Measurements from ENCODE around the gene SH3PXD2B. TPM values are rescaled to one million over a fixed set of nuclear protein-coding genes. Genes with fewer than 3 reads are reported as not detected.

Gene SH3PXD2B
- total RNA-seq, 2 donors from 2014 or later = 12.2 to 13.2 TPM

DNA sequence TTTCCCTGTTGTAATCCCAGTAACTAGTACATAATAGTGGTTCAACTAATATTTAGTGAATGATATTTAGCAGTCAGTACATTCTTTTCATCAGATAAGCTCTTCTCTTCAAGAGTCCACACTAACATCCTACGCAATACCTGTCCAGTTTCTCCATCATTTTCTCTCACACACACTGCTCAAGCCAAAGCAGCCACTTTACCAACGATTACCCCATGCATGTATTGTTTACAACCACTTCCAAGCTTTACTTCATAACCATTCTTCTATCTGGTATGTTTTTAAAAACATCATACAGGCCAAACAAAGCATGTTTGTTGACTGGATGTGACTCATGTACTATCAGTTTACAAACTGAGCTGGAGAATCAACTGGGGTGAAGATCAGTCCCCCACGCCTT lies 178.1 kb downstream of the SH3PXD2B start:
- H3K4me1 ChIP-seq = peaks cover 4% of the 10 kb centered on the region
- intact Hi-C loops (cut with DNase I) = no loop called here

More for the DNA sequence above, 178.1 kb downstream of the SH3PXD2B start:
- no peaks in the 10 kb centered on the region for H3K36me3 ChIP-seq
- no peak for DNase-seq
- H3K27ac ChIP-seq = no peak overlapping the region
- H3K4me3 ChIP-seq = no peak overlapping the region
- no peaks in the 10 kb centered on the region for H3K9me3 ChIP-seq
- TF ChIP-seq, protein P1, sequence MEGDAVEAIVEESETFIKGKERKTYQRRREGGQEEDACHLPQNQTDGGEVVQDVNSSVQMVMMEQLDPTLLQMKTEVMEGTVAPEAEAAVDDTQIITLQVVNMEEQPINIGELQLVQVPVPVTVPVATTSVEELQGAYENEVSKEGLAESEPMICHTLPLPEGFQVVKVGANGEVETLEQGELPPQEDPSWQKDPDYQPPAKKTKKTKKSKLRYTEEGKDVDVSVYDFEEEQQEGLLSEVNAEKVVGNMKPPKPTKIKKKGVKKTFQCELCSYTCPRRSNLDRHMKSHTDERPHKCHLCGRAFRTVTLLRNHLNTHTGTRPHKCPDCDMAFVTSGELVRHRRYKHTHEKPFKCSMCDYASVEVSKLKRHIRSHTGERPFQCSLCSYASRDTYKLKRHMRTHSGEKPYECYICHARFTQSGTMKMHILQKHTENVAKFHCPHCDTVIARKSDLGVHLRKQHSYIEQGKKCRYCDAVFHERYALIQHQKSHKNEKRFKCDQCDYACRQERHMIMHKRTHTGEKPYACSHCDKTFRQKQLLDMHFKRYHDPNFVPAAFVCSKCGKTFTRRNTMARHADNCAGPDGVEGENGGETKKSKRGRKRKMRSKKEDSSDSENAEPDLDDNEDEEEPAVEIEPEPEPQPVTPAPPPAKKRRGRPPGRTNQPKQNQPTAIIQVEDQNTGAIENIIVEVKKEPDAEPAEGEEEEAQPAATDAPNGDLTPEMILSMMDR (IDR thresholded peaks at IDR 0.05) = no peak
- H3K27me3 ChIP-seq = no peaks in the 10 kb centered on the region
- no peak overlapping the region for H3K9ac ChIP-seq (ENCODE audit: low read depth in 2 of 2, low read length in 2 of 2)

Other genes with a start within 250 kb of the SH3PXD2B start
- 10 to 100 TPM; 15.4 to 24.3 TPM for gene UBTD2, start 170.8 kb downstream of the SH3PXD2B start, total RNA-seq
- gene NEURL1B, start 186.7 kb upstream of the SH3PXD2B start, total RNA-seq = 10 to 100 TPM; 61.6 to 99.9 TPM